NCI-H2029 (cell line): ENCODE results near the gene XAF1.
"Not testable (repeated sequence)": the region's sequence is repeated elsewhere in the genome, so short reads cannot be mapped to it uniquely, and the experiment has no call there.

Experiments used
- DNase-seq: peaks from one replicate; lab custom pipeline; 2025; lab: John Stamatoyannopoulos, UW

Gene XAF1

DNA sequence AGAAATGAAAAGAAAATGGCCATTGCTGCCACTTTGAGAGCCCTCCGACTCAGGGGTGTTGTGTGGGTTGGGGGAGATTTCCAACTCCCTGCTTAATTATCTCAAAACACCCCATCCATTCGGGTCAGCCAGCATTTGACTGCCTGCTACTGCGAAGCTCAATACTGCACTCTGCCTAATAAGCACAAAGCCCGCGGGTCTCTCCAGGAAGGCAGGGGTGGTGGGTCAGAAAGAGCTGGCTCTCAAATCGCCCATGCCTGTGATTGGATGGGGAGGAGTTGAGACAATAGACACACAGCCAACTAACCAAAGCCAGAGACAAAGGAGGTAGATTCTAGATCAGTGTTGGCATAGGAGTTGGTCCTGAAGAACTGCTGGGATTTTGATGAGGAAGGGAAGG lies 2.3 kb upstream of the XAF1 start:
- no peak for DNase-seq

DNA sequence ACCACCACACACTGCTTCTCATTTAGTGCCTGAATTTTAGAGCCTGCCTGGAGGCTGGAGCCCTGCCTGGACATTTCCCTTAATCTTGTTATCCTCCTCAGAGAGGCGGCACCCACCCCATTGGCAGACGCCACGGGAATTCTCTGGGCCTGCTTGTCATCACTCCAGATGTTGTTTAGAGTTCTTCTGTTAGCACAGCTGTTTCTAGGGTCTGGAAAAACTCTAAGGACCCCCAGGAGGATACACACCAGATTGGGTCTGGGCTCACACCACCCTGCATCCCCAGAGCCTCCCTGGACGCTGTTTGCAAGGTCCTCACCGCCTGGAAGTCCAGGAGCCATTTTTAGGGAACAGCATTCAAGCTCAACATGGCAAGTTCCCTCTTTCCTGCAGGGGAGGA lies 565 bp upstream of the XAF1 start:
- no peak for DNase-seq

GRCh38 chr17:6756425-6757031 lies 682 bp downstream of the XAF1 start:
- DNase-seq = no peak

DNA sequence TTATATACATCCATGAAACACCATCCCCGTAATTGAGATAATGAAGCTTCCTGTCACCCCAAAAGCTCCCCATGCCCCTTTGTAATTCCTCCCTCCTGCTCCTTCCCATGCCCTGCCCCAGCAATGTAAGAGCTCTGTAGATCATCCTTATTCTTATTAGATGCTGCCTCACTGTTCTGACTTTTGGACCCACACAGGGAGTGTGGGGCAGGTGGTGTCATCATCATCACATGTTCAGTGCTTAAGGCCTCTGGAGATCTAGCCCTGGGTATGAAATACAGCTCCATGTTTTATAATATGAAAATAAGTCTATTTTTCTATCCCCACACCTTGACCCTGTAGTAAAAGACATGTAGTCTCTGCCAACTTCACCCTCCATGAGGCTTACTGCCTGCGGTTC lies 1.9 kb downstream of the XAF1 start:
- no peak for DNase-seq

GRCh38 chr17:6761779-6762178 lies 5.9 kb downstream of the XAF1 start:
- DNase-seq = no peak

DNA sequence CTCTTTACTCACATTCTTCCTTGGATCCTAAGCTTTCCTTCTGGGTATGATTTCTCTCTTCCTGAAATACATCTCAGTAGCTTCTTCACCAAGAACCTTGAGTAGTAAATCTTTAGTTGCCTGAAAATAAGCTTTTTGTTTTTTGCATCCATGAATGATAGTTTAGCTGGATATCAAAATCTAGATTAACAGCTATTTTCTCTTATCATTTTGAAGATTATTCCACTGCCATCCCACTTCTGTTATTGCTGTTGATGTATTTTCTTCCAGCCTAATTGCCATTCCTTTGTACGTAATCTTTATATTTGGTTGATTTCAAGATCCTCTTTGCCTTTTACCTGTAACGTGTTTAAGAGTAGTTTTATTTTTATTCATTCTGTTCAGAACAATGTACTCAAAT lies 12.6 kb downstream of the XAF1 start:
- DNase-seq = no peak

DNA sequence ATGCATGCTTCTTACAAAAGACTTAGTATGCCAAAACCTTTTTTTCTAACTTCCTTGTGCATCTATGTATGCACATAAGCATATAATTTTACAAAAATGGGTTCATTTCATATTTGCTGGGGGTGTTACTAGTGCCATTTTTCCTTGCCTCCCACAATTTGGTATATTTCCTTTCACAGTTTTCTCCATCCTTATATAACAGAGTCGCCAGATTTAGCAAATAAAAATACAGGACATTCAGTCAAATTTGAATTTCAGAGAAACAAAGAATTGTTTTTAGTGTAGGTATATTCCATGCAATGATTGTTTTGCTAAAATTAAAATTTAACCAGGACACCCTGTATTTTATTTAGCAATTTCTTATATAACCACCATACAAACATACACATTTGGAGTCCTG lies 16.2 kb downstream of the XAF1 start:
- no peak for DNase-seq

DNA sequence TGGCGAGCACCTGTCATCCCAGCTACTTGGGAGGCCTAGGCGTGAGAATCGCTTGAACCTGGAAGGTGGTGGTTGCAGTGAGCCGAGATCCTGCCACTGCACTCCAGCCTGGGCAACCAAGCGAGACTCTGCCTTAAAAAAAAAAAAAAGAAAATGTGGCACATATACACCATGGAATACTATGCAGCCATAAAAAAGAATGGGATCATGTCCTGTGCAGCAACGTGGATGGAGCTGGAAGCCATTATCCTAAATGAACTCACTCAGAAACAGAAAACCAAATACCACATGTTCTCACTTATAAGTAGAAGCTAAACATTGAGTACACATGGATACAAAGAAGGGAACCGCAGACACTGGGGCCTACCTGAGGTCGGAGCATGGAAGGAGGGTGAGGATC lies 19.1 kb downstream of the XAF1 start:
- not testable (repeated sequence) for DNase-seq

DNA sequence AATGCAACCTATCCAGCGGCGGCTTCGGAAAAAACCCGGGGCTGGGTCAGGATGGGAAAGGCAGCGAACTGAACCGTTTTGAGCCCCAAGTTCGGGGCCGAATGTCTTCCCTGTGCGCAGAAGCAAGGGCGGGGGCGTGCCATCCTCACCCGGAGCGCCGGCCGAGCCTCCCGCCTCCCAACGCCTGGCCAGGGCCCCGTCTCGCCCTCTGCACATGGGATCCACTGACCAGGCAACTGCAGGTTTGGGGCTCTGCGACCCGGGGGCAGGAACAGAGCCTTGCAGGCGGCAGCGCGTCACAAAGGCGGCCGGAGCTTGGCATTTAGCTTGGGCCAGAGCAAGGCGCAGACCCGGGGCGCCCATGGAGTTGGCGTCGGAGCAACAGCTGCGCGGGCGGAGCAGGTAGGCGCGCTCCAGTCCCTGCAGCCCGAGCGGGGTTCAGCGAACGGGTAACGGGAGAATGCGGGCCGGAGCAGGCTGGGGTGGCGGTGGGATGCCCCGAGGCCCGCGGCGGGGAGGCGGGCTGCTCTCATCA lies 20.1 kb downstream of the XAF1 start, which contains the start of gene FBXO39:
Gene FBXO39, plus strand, starts transcription at position 345 of the 535 bp plus-strand sequence. CDS start 3,654 bp downstream, outside the sequence.
- DNase-seq = no peak

- no peak for DNase-seq
Measured at GRCh38 chr17:6779411-6779810, 23.6 kb downstream of the XAF1 start.

DNA sequence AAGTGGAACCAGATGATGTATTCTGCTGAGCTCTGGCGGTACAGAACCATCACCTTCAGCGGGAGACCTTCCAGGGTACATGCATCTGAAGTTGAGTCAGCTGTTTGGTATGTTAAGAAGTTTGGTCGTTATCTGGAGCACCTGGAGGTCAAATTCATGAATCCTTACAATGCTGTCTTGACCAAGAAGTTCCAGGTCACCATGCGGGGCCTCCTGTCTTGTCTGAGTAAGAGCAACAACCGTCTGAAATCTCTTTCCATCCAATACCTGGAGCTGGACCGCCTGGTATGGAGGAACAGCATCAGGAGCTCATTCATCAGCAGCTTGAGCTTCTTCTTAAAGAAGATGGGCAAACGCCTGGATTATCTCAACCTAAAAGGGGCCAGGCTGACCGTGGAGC lies 24.2 kb downstream of the XAF1 start:
- no peak for DNase-seq

DNA sequence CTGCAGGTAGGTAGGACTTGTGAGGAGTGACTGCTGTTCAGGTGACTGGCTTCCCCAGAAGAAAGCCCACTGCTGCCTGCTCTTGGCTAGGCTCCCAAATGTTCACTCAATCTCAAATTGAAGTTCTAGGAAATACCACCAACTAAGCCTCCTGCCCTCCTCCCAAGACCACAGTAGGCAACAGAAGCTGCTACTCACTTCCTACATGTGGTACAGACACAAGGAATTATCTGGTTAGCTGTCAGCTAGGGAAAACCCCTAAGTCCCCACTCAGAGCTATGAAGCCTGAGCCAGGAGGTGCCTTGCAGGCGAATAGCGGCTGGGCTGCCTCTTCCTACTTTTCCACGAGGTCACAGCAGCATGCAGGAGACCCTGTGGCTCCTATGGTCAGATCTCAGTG lies 25.0 kb downstream of the XAF1 start:
- DNase-seq = no peak

DNA sequence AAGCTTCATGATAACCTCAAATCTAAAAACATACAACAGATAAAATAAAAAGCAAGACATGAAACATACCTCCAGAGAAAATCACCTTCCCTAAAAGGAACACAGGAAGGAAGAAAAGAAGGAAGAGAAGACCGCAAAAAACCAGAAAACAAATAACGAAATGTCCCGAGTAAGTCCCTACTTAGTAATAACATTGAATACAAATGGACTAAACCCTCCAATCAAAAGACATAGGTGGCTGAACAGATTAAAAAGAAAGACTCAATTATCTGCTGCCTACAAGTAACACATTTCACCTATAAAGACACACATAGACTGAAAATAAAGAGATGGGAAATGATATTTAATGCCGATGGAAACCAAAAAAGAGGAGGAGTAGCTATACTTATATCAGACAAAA lies 26.4 kb downstream of the XAF1 start:
- DNase-seq = no peak

GRCh38 chr17:6786618-6787017 lies 30.8 kb downstream of the XAF1 start:
- DNase-seq = no peak

DNA sequence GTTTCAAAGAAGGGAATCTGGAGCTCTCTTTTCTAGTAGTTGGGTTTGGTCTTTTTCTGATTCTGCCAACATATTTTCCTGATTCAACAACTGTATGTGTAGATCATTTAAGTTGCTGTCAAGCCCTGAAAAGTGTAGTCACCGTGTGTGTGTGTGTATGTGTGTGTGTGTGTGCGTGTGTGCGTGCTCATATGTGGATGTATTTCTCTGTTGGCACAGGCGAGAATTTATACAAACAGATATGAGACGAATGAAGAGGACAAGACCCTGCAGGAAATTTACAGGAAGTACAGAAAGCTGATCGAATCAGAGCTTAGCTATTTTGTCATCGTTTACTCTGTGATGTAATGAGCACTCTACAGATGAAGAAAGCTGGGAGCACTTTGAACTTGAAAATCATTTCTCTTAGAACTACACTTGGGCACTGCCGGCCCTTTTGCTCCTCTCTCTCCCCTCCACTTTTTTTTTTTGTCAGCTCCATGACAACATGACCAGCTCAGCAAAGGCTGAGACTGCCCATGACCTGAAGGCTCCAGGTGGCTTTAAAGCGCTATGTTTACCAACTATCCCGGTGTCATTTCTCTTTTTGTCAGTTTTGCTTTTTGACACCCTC lies 31.3 kb downstream of the XAF1 start:
- DNase-seq = no peak

DNA sequence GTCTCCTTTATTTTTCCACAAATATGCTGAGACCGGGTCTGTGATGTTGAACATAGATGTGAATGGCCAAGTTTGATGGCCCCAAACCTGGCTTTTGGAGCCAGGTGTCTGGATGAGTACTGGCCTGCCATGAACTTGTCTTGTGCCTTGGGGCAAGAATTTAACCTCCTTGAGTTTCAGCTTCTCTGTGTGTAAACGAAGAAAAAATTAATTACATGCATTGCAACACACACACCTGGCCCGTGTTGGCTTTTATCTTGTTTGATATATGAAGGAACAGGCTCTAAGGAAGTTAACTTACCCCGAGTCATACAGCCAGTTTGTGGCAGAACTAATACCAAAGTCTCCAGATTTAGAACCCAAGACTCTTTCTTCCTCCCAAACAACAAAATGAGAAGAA lies 33.3 kb downstream of the XAF1 start:
- no peak for DNase-seq

DNA sequence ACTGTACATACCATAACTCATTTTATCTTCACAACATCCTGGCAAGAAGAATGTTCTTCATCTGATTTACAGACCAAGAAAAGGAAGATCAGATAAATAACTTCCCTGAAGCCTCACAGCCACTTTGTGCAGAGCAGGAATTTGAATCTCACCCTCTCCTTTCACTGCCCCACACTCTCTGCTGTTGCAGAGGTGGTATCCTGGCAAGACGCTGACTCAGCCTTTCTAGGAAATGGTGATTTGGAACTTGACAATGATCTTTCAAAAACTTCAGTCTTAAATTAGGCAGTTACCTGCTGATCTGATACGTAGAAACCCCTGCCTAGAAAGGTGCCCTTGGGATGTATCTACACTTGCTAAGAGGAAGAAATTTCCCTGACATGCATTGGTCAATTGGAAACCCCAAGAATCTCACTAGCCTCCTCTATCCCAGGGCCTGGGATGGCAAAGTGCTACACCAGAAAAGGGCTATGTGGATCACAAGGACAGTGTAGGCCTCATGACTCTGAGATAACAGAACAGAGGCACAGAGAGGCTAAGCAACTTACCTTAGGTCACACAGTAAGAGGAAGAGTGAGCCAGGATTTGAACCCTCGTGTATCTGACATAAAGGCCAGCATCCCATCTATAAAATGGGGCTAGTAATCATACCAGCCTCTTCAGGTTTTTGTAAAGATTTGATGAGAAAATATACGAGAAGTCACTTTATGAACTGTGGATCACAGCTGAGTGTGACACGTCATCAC lies 38.1 kb downstream of the XAF1 start:
- no peak for DNase-seq

DNA sequence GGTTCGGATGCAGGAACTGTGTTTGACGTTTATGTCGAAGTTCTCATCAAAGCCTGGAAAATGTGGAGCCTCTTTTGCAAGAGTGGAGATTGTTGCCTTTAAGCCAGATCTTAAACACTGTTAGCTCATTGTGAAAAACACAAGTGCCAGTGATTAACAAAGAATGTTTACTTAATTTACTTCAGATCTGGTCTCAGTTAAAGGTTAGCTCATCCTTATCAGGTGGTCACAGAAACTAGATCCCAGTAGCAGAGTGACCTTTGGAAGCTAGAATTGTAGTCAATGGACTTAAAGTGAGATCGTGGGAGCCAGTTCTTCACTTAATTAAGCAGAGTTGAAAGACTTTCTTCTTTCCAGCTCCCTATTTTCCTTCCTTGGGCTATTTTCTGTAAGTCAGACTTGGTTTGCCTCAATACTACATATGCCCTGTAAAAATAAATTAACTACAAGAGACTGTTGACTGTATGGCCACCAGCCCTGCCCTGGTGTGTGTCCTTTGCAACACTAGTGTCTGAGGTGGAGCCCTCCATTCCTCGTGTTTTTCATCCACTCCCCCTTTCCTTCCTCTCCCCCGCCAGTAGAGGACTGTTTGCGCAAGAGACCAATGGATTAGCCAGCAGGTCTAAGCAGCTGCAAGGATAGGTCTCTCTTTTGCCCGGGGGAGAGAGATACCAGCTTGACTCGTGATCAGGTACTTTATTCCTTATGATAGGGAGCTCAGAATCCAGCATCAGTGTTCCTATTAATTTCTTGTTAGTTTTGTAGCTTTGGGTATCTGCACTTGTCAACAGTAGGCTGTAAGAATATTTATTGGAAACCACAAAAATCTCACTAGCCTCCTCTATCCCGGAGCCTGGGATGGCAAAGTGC lies 40.4 kb downstream of the XAF1 start:
- DNase-seq = no peak

- DNase-seq = no peak
Measured at GRCh38 chr17:6796887-6797490, 41.1 kb downstream of the XAF1 start.

- no peak for DNase-seq
Measured at GRCh38 chr17:6797718-6798351, 42.0 kb downstream of the XAF1 start.

- DNase-seq = no peak
Measured at GRCh38 chr17:6799738-6800137, 43.9 kb downstream of the XAF1 start.
